Measurements from ENCODE around the gene NUDCD3. TPM values are rescaled to one million over a fixed set of nuclear protein-coding genes. Genes with fewer than 3 reads are reported as not detected.

Gene NUDCD3
- total and polyA plus RNA-seq, 4 experiments from 2014 or later: 55.2 to 108 (median 80.9) TPM

- Mint-ChIP-seq H3K9me3 (peaks cover 0 to 2% (median 0%) of the 10 kb centered on the region in 8 donors), H3K4me3 (no peak overlapping the region), H3K27ac (no peak overlapping the region), H3K27me3 (no peaks in the 10 kb centered on the region), H3K4me1 (peaks cover 0 to 3% (median 0%) of the 10 kb centered on the region in 4 donors), H3K36me3 (no peaks in the 10 kb centered on the region)
- POLR2A ChIA-PET (ENCODE audit: partially characterized antibody): interaction anchor here (0.5 to 2.2 kb wide), 2 partner anchors 45 to 335 kb away, joined by 3 to 9 read pairs; partner anchors contain the start of genes NUDCD3 and YKT6
- intact Hi-C loops (cut with micrococcal nuclease): no loop called here
- no peaks in the 10 kb centered on the region for H3K9me3 ChIP-seq (ENCODE audit: control insufficient read depth in 1 of 2, low read length in 2 of 2)
- no peak for DNase-seq
- no peaks in the 10 kb centered on the region for H3K27me3 ChIP-seq (ENCODE audit: insufficient read depth, low read length)
- CTCF ChIA-PET (ENCODE audit: partially characterized antibody): interaction anchor here (0.7 to 2.1 kb wide), 11 partner anchors 7 to 311 kb away, joined by 3 to 5 read pairs (median 4); no protein-coding TSS in a partner anchor
- no peaks in the 10 kb centered on the region for H3K4me1 ChIP-seq (ENCODE audit: insufficient read depth, low read length)
- no peak overlapping the region for H3K4me3 ChIP-seq (ENCODE audit: low read length in 2 of 2)
- H3K36me3 ChIP-seq (ENCODE audit: insufficient read depth, low read length): no peaks in the 10 kb centered on the region
- H3K27ac ChIP-seq (ENCODE audit: low read depth, low read length): no peak overlapping the region
These were observed 45.0 kb upstream of the NUDCD3 start for GRCh38 chr7:44535348-44536064.

GRCh38 chr7:44534501-44534900 is 44.0 kb upstream of the NUDCD3 start:
- ChIA-PET POLR2A (ENCODE audit: partially characterized antibody) (interaction anchor here (2.2 kb wide), 1 partner anchor 44 kb away, joined by 9 read pairs; the partner anchor contains the start of gene NUDCD3), CTCF (ENCODE audit: partially characterized antibody) (interaction anchor here (0.7 to 2.1 kb wide), 11 partner anchors 8 to 277 kb away, joined by 3 to 5 read pairs (median 4); partner anchors contain the start of gene NUDCD3)
- Histone ChIP-seq H3K9me3 (ENCODE audit: control insufficient read depth in 1 of 2, low read length in 2 of 2) (no peaks in the 10 kb centered on the region), H3K4me1 (ENCODE audit: insufficient read depth, low read length) (no peaks in the 10 kb centered on the region), H3K4me3 (ENCODE audit: low read length in 2 of 2) (no peak overlapping the region), H3K36me3 (ENCODE audit: insufficient read depth, low read length) (no peaks in the 10 kb centered on the region), H3K27ac (ENCODE audit: low read depth, low read length) (no peak overlapping the region), H3K27me3 (ENCODE audit: insufficient read depth, low read length) (no peaks in the 10 kb centered on the region)
- peak; percentile 17 to 47 (median 43) for DNase-seq
- H3K4me3 Mint-ChIP-seq: no peak overlapping the region
- intact Hi-C loops (cut with micrococcal nuclease): no loop called here
- H3K27ac Mint-ChIP-seq: no peak overlapping the region
- H3K4me1 Mint-ChIP-seq: peaks cover 0 to 3% (median 0%) of the 10 kb centered on the region in 4 donors
- H3K27me3 Mint-ChIP-seq: no peaks in the 10 kb centered on the region
- H3K9me3 Mint-ChIP-seq: peaks cover 0 to 2% (median 0%) of the 10 kb centered on the region in 8 donors
- H3K36me3 Mint-ChIP-seq: no peaks in the 10 kb centered on the region

DNA sequence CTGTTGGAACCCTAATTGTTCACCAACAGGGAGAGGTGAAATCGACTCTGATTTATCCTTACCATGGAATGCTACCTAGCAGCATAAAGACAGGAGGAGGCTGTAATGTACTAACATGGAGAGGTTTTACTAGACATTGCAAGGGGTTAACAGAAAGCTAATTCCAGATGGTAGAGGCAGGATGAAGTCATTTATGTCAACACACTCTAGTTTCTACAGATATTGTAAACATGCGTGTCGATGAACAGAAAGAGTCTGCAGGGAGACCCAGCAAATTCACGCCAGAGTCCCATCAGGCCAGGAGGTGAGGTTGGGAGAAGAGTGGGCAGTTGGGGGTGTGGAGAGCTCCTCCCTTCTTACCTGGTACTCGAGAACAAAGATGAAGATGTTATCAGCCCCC is 43.6 kb upstream of the NUDCD3 start:
- no peak for DNase-seq
- Histone ChIP-seq H3K27me3 (ENCODE audit: insufficient read depth, low read length) (no peaks in the 10 kb centered on the region), H3K9me3 (ENCODE audit: control insufficient read depth in 1 of 2, low read length in 2 of 2) (no peaks in the 10 kb centered on the region), H3K4me3 (ENCODE audit: low read length in 2 of 2) (no peak overlapping the region), H3K36me3 (ENCODE audit: insufficient read depth, low read length) (no peaks in the 10 kb centered on the region), H3K27ac (ENCODE audit: low read depth, low read length) (no peak overlapping the region), H3K4me1 (ENCODE audit: insufficient read depth, low read length) (no peaks in the 10 kb centered on the region)
- H3K27ac Mint-ChIP-seq: peak overlapping the region in 1 of 7 donors; percentile 24
- peaks cover 0 to 2% (median 0%) of the 10 kb centered on the region in 8 donors for H3K9me3 Mint-ChIP-seq
- intact Hi-C loops (cut with micrococcal nuclease): no loop called here
- peaks cover 0 to under 1% of the 10 kb centered on the region in 2 donors for H3K27me3 Mint-ChIP-seq
- no peak overlapping the region for H3K4me3 Mint-ChIP-seq
- POLR2A ChIA-PET (ENCODE audit: partially characterized antibody): interaction anchor here (2.2 kb wide), 1 partner anchor 43 kb away, joined by 9 read pairs; the partner anchor contains the start of gene NUDCD3
- peaks cover 0 to 3% (median 0%) of the 10 kb centered on the region in 4 donors for H3K4me1 Mint-ChIP-seq
- CTCF ChIA-PET (ENCODE audit: partially characterized antibody): interaction anchor here (1.0 to 2.1 kb wide), 8 partner anchors 9 to 276 kb away, joined by 3 to 5 read pairs (median 4); partner anchors contain the start of gene NUDCD3
- H3K36me3 Mint-ChIP-seq: no peaks in the 10 kb centered on the region

DNA sequence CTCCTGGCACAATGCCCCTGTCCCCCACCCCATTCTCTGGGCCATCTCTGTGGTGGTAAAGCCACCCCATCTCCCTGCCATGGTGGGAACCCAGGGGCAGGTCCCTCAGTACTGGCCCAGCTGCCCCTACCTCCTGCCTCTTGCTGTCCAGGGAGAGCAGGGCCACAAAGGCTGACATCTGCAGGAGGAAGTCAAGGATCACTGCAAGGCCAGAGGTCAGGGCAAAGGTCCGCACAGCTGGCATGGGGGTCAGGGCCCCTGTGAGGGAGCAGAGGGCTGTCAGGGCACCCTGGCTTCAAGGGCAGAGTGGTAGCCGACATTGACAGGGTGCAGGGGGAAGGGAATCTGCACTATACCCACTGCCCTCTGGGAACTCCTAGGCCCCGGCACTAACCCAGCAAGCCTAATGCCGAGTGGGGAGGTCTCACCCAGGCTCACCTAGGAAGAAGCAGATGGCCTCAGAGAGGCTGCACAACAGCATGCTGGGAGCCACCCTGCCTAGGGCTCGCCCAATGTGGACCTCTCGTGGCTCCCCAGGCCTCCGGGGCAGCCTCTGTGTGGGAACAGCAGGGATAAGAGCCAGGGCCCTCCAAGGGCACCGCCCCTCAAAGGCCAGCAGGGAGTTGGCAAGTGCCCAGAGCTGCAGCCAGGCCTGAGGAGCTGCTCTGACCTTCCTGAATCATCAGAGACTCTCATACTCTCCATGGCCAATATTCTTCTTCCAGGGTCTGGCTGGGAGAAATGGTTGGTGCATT is 43.0 kb upstream of the NUDCD3 start:
- Histone ChIP-seq H3K27ac (ENCODE audit: low read depth, low read length) (no peak overlapping the region), H3K4me1 (ENCODE audit: insufficient read depth, low read length) (no peaks in the 10 kb centered on the region), H3K27me3 (ENCODE audit: insufficient read depth, low read length) (no peaks in the 10 kb centered on the region), H3K9me3 (ENCODE audit: control insufficient read depth in 1 of 2, low read length in 2 of 2) (no peaks in the 10 kb centered on the region), H3K4me3 (ENCODE audit: low read length in 2 of 2) (no peak overlapping the region), H3K36me3 (ENCODE audit: insufficient read depth, low read length) (no peaks in the 10 kb centered on the region)
- Mint-ChIP-seq H3K27me3 (peaks cover 0 to 2% of the 10 kb centered on the region in 2 donors), H3K27ac (no peak overlapping the region), H3K36me3 (no peaks in the 10 kb centered on the region), H3K4me1 (peaks cover 0 to 3% (median 0%) of the 10 kb centered on the region in 4 donors), H3K4me3 (no peak overlapping the region), H3K9me3 (peaks cover 0 to 4% (median 0%) of the 10 kb centered on the region in 8 donors)
- CTCF ChIA-PET (ENCODE audit: partially characterized antibody): interaction anchor here (1.0 to 1.7 kb wide), 2 partner anchors 9 to 32 kb away, joined by 4 read pairs; no protein-coding TSS in a partner anchor
- DNase-seq: no peak
- POLR2A ChIA-PET (ENCODE audit: partially characterized antibody): interaction anchor here (2.2 kb wide), 1 partner anchor 43 kb away, joined by 9 read pairs; the partner anchor contains the start of gene NUDCD3
- intact Hi-C loops (cut with micrococcal nuclease): no loop called here

DNA sequence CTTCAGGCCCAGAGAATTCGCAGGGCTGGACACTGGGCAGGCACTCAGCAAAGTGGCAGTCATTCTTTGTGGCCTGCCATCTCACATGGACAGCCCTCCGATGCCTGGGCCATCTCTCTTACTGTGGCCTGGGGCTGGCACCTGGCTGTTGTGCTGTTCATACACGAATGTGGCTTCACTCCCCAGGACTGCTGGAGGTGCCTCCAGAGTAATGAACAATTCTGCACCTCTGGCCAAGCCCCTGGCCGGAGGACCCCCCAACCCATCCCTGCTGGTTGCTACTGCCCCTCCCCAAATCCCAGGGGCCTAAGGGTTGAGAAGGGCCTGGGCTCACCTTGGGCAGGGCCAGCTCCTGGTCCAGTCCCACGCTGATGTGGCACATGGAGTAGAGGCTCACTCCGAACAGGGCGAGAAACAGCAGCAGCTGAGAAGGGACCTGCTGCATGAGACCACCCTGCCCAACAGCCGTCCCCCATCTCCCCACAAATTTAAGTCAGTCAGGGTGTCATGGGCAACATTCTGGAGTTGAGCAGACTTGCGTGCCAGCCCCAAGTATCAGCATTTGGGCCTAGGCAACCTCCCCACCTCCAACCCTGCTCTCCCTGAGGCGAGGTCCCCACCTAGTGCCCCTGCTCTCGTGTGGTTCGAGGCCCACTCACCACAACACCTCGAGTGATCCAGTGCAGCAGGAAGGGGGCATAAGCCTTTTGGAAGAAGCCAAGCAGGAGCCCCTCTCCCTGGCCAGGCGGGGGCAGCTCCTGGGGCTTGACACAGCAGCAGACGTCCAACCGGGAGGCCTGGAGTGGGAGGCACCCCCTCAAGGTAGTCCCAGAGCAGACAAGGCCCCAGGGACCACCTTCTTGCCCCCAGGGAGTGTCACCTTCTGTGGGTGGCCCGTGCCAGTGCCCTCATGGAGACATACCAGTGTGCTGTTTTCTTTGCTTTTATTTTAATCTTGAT is 41.2 kb upstream of the NUDCD3 start:
- CTCF ChIA-PET (ENCODE audit: partially characterized antibody): no interaction called here
- POLR2A ChIA-PET (ENCODE audit: partially characterized antibody): no interaction called here
- Histone ChIP-seq H3K36me3 (ENCODE audit: insufficient read depth, low read length) (no peaks in the 10 kb centered on the region), H3K27me3 (ENCODE audit: insufficient read depth, low read length) (no peaks in the 10 kb centered on the region), H3K4me3 (ENCODE audit: low read length in 2 of 2) (no peak overlapping the region), H3K4me1 (ENCODE audit: insufficient read depth, low read length) (no peaks in the 10 kb centered on the region), H3K27ac (ENCODE audit: low read depth, low read length) (no peak overlapping the region), H3K9me3 (ENCODE audit: control insufficient read depth in 1 of 2, low read length in 2 of 2) (no peaks in the 10 kb centered on the region)
- Mint-ChIP-seq H3K27me3 (peaks cover 0 to 2% of the 10 kb centered on the region in 2 donors), H3K4me1 (peaks cover 0 to 3% (median 0%) of the 10 kb centered on the region in 4 donors), H3K36me3 (no peaks in the 10 kb centered on the region), H3K9me3 (peaks cover 0 to 15% (median 3%) of the 10 kb centered on the region in 8 donors), H3K4me3 (no peak overlapping the region), H3K27ac (peak overlapping the region in 2 of 7 donors; percentile 13 to 35)
- no peak for DNase-seq
- intact Hi-C loops (cut with micrococcal nuclease): no loop called here

- Histone ChIP-seq H3K27me3 (ENCODE audit: insufficient read depth, low read length) (no peaks in the 10 kb centered on the region), H3K4me3 (ENCODE audit: low read length in 2 of 2) (no peak overlapping the region), H3K27ac (ENCODE audit: low read depth, low read length) (no peak overlapping the region), H3K4me1 (ENCODE audit: insufficient read depth, low read length) (no peaks in the 10 kb centered on the region), H3K9me3 (ENCODE audit: control insufficient read depth in 1 of 2, low read length in 2 of 2) (no peaks in the 10 kb centered on the region), H3K36me3 (ENCODE audit: insufficient read depth, low read length) (no peaks in the 10 kb centered on the region)
- no peak for DNase-seq
- intact Hi-C loops (cut with micrococcal nuclease): no loop called here
- Mint-ChIP-seq H3K27ac (peak overlapping the region in 2 of 7 donors; percentile 13 to 35), H3K4me1 (peaks cover 0 to 3% (median 0%) of the 10 kb centered on the region in 4 donors), H3K27me3 (peaks cover 0 to 2% of the 10 kb centered on the region in 2 donors), H3K9me3 (peaks cover 0 to 19% (median 5%) of the 10 kb centered on the region in 8 donors), H3K4me3 (no peak overlapping the region), H3K36me3 (no peaks in the 10 kb centered on the region)
- POLR2A ChIA-PET (ENCODE audit: partially characterized antibody): no interaction called here
- CTCF ChIA-PET (ENCODE audit: partially characterized antibody): no interaction called here
These were observed 40.5 kb upstream of the NUDCD3 start for GRCh38 chr7:44530990-44531389.
